ENCODE results near the gene WWC1.

The WWC1 gene

GRCh38 chr5:168291342-168291963 lies at the start of gene WWC1:
Gene WWC1 (plus strand): TSS chr5:168291645. CDS start chr5:168292153, 508 bp downstream.
- H3K4me3 ChIP-seq (ENCODE audit: low read depth, low read length): peak within 1 kb of the TSS; percentile 58
- peak; percentile 4 for TF ChIP-seq CTCF (IDR thresholded peaks at IDR 0.05; ENCODE audit: low read depth, low read length, missing control alignments)
- DNase-seq (ENCODE audit: low read depth): peak; percentile 46

GRCh38 chr5:168244838-168245559 lies 46.4 kb upstream of the WWC1 start:
- no peak overlapping the region for H3K4me3 ChIP-seq (ENCODE audit: low read depth, low read length)
- TF ChIP-seq CTCF (IDR thresholded peaks at IDR 0.05; ENCODE audit: low read depth, low read length, missing control alignments): no peak
- no peak for DNase-seq (ENCODE audit: low read depth)

- no peak for DNase-seq (ENCODE audit: low read depth)
- TF ChIP-seq CTCF (IDR thresholded peaks at IDR 0.05; ENCODE audit: low read depth, low read length, missing control alignments): no peak
- H3K4me3 ChIP-seq (ENCODE audit: low read depth, low read length): no peak overlapping the region
Measured at GRCh38 chr5:168249923-168250322, 41.5 kb upstream of the WWC1 start.

- no peak for DNase-seq (ENCODE audit: low read depth)
- TF ChIP-seq CTCF (IDR thresholded peaks at IDR 0.05; ENCODE audit: low read depth, low read length, missing control alignments): no peak
- H3K4me3 ChIP-seq (ENCODE audit: low read depth, low read length): no peak overlapping the region
Measured at GRCh38 chr5:168251259-168251658, 40.2 kb upstream of the WWC1 start.

- DNase-seq (ENCODE audit: low read depth): no peak
- no peak for TF ChIP-seq CTCF (IDR thresholded peaks at IDR 0.05; ENCODE audit: low read depth, low read length, missing control alignments)
- no peak overlapping the region for H3K4me3 ChIP-seq (ENCODE audit: low read depth, low read length)
Measured at GRCh38 chr5:168254013-168254693, 37.3 kb upstream of the WWC1 start.

- no peak for DNase-seq (ENCODE audit: low read depth)
- no peak for TF ChIP-seq CTCF (IDR thresholded peaks at IDR 0.05; ENCODE audit: low read depth, low read length, missing control alignments)
- H3K4me3 ChIP-seq (ENCODE audit: low read depth, low read length): no peak overlapping the region
Measured at GRCh38 chr5:168260353-168261226, 30.9 kb upstream of the WWC1 start.

Data from GM12864 (cell line).